Measurements from ENCODE around the gene NUAK2.
A peak's percentile ranks its signal among the peaks of the same experiment; 100 is the strongest.

NUAK2 gene

DNA sequence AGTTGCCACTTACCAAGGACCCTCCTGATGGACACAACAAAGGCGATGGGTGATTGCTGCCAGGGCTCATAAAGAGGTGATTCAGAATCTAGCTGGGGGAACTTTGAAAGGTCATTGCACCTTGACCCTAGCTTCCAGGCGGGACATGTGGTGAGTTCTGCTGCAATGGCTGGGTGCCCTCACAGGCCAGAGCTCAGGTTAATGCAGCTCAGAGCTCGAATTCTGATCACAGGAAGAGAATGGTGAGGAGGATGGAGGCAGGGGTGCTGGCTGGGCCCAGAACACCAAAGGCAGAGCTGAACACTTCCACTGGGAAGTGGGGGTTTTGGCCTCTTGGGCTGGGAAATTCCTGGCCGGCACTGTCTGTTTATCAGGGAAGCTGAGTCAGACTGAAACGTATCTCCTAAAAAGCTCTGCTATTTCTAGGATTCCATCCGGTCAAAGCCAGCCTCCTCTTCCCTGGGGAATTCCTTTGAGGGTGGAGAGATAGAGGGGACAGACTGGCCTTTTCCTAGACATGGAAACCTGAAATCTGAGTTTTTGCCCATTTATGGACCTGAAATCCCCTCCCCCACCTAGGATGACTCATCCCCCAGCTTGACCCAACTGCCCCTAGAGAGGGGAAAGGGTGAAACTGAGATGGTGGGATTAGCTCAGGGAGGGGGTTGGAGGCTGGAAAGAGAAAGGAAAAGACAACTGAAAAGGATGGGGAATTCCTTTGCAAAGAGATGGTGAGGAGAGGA, 27.2 kb downstream of the NUAK2 start:
- peaks cover 79% of the 10 kb centered on the region for H3K4me1 Mint-ChIP-seq
- no peaks in the 10 kb centered on the region for H3K36me3 Mint-ChIP-seq (ENCODE audit: low read depth)
- peak overlapping the region; percentile 99 for H3K27ac Mint-ChIP-seq
- TF ChIP-seq, protein P1, sequence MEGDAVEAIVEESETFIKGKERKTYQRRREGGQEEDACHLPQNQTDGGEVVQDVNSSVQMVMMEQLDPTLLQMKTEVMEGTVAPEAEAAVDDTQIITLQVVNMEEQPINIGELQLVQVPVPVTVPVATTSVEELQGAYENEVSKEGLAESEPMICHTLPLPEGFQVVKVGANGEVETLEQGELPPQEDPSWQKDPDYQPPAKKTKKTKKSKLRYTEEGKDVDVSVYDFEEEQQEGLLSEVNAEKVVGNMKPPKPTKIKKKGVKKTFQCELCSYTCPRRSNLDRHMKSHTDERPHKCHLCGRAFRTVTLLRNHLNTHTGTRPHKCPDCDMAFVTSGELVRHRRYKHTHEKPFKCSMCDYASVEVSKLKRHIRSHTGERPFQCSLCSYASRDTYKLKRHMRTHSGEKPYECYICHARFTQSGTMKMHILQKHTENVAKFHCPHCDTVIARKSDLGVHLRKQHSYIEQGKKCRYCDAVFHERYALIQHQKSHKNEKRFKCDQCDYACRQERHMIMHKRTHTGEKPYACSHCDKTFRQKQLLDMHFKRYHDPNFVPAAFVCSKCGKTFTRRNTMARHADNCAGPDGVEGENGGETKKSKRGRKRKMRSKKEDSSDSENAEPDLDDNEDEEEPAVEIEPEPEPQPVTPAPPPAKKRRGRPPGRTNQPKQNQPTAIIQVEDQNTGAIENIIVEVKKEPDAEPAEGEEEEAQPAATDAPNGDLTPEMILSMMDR (IDR thresholded peaks at IDR 0.05), result no peak
- H3K27me3 Mint-ChIP-seq (ENCODE audit: low read depth, poor library complexity), result peaks cover 4% of the 10 kb centered on the region
- peak overlapping the region; percentile 66 for H3K4me3 Mint-ChIP-seq
- H3K9me3 Mint-ChIP-seq, result no peaks in the 10 kb centered on the region
- peak; percentile 39 for DNase-seq

GRCh38 chr1:205293350-205294074, 28.0 kb downstream of the NUAK2 start:
- peaks cover 4% of the 10 kb centered on the region for H3K27me3 Mint-ChIP-seq (ENCODE audit: low read depth, poor library complexity)
- H3K4me3 Mint-ChIP-seq, result no peak overlapping the region
- no peak for DNase-seq
- no peaks in the 10 kb centered on the region for H3K36me3 Mint-ChIP-seq (ENCODE audit: low read depth)
- H3K27ac Mint-ChIP-seq, result peak overlapping the region; percentile 99
- TF ChIP-seq, protein P1 (IDR thresholded peaks at IDR 0.05), result no peak
- H3K9me3 Mint-ChIP-seq, result no peaks in the 10 kb centered on the region
- H3K4me1 Mint-ChIP-seq, result peaks cover 72% of the 10 kb centered on the region

DNA sequence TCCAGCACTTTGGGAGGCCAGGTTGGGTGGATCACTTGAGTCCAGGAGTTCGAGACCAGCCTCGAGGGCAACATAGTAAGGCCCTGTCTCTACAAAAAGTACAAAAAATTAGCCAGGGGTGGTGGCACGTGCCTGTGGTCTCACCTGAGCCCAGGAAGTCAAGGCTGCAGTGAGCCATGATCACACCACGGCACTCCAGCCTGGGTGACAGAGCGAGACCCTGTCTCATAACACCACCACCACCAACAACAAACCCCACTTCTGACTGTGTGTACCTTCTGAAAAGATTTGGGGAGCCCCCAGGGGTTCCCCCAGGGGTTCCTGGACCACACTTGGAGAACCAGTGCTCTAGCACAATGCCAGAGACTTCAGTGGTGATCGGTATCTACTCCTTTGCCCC, 29.9 kb downstream of the NUAK2 start:
- Mint-ChIP-seq H3K27me3 (ENCODE audit: low read depth, poor library complexity) (peaks cover 6% of the 10 kb centered on the region), H3K4me3 (no peak overlapping the region), H3K27ac (no peak overlapping the region), H3K36me3 (ENCODE audit: low read depth) (no peaks in the 10 kb centered on the region), H3K9me3 (no peaks in the 10 kb centered on the region), H3K4me1 (peaks cover 72% of the 10 kb centered on the region)
- no peak for DNase-seq
- TF ChIP-seq, protein P1 (IDR thresholded peaks at IDR 0.05), result no peak

DNA sequence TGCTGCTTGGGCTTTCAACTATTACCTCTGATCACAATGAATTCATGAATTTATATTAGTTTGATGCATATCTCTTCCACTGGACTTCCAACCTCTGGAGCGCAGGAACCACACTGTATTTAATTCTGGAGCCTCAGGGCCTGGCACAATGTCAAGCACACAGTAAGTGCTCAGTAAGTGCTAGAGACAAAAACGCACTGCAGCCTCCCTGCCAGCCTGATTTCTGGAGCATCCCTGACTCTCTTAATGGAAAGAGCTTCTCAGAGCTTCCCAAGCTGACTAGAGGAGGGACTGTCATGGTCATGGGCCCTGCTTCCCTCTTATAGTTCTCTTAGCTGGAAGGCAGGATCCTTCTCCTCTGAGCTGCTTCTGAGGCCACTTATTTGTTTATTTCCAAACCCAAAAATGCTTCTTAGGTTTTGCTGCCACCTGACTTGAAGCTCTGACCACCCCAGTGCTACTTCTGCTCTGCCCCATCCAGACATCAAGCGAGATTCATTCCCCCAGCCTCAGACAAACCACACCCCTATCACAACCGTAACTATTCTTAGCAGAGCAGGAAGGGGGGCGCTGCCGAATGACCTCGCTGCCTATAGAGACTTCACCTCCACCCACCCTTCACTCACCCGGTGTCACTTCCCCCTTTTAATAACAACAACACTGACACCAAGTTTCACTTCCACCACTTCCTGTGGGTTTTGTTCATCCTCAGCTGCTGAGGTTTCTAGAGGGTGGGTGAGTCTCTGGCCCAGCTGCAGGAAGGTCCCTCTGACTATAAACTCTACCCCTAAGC, 33.6 kb downstream of the NUAK2 start:
- no peak overlapping the region for H3K4me3 Mint-ChIP-seq
- H3K27me3 Mint-ChIP-seq (ENCODE audit: low read depth, poor library complexity), result peaks cover 3% of the 10 kb centered on the region
- no peaks in the 10 kb centered on the region for H3K36me3 Mint-ChIP-seq (ENCODE audit: low read depth)
- peak overlapping the region; percentile 49 for H3K27ac Mint-ChIP-seq
- TF ChIP-seq, protein P1 (IDR thresholded peaks at IDR 0.05), result no peak
- H3K9me3 Mint-ChIP-seq, result no peaks in the 10 kb centered on the region
- peaks cover 67% of the 10 kb centered on the region for H3K4me1 Mint-ChIP-seq
- no peak for DNase-seq

- Mint-ChIP-seq H3K36me3 (ENCODE audit: low read depth) (no peaks in the 10 kb centered on the region), H3K9me3 (no peaks in the 10 kb centered on the region), H3K27ac (no peak overlapping the region), H3K4me1 (peaks cover 69% of the 10 kb centered on the region), H3K27me3 (ENCODE audit: low read depth, poor library complexity) (peaks cover 3% of the 10 kb centered on the region), H3K4me3 (no peak overlapping the region)
- no peak for DNase-seq
- TF ChIP-seq, protein P1 (IDR thresholded peaks at IDR 0.05), result no peak
These were observed 34.5 kb downstream of the NUAK2 start for GRCh38 chr1:205287076-205287475.

Measured in nephron progenitor cell (in vitro differentiated cells).